Kidney (tissue), 14 donors: Measurements from ENCODE around the gene UGT2B17. TPM values are rescaled to one million over a fixed set of nuclear protein-coding genes. Genes with fewer than 3 reads are reported as not detected.
"Not testable (repeated sequence)": the region's sequence is repeated elsewhere in the genome, so short reads cannot be mapped to it uniquely, and the experiment has no call there.

Experiments
- DNase-seq, 5 donors: peaks; one replicate each; pipeline ENCODE4 v3.0.0-alpha.2; 2013 to 2020
- FAIRE-seq: peaks from 2 replicates; lab custom pipeline; 2012; peaks lifted over from hg19 to GRCh38; lab: Jason Lieb, UNC
- H3K27ac ChIP-seq, 2 donors: one replicate each; pipeline ENCODE4 v1.7.0; 2013; ENCODE audit warnings: low read depth in 2 of 2, low read length in 2 of 2, inconsistent platforms in 1 of 2
- H3K27me3 ChIP-seq: one replicate; pipeline ENCODE4 v1.7.1; 2013; ENCODE audit warnings: low read length, inconsistent platforms; ENCODE audit not compliant: control insufficient read depth, insufficient read depth
- H3K36me3 ChIP-seq, 3 donors: one replicate each; pipeline versions ENCODE4 v1.7.0 to v1.7.1; 2013; ENCODE audit warnings: low read length in 3 of 3, control low read depth in 1 of 3, inconsistent platforms in 1 of 3; ENCODE audit not compliant: insufficient read depth in 3 of 3, control insufficient read depth in 2 of 3
- H3K4me1 ChIP-seq, 3 donors: one replicate each; pipeline versions ENCODE4 v1.7.0 to v1.7.1; 2013; ENCODE audit warnings: low read length in 3 of 3, inconsistent platforms in 1 of 3, low read depth in 1 of 3; ENCODE audit not compliant: control insufficient read depth in 2 of 3, insufficient read depth in 2 of 3
- H3K4me3 ChIP-seq, 3 donors: one replicate each; pipeline versions ENCODE4 v1.7.0 to v1.8.1; 2013; ENCODE audit warnings: low read length in 3 of 3, control low read depth in 1 of 3, inconsistent platforms in 1 of 3
- H3K9ac ChIP-seq, 3 donors: one replicate each; pipeline versions ENCODE4 v1.7.0 to v1.7.1; 2013; ENCODE audit warnings: low read length in 3 of 3, control low read depth in 1 of 3, inconsistent platforms in 1 of 3
- H3K9me3 ChIP-seq, 3 donors: one replicate each; pipeline versions ENCODE4 v1.7.0 to v1.7.1; 2013; ENCODE audit warnings: low read length in 3 of 3, control low read depth in 1 of 3, inconsistent platforms in 1 of 3; ENCODE audit not compliant: control insufficient read depth in 2 of 3, insufficient read depth in 1 of 3
- CTCF ChIP-seq: IDR thresholded peaks from 3 replicates; pipeline ENCODE4 v1.5.1; 2012; ENCODE audit warnings: mild to moderate bottlenecking, moderate library complexity, borderline replicate concordance; ENCODE audit not compliant: insufficient read depth; ENCODE audit errors: extremely low read depth
- intact Hi-C: fragments of 100-400 bp; cut with DNase I; formaldehyde crosslinking; loops from one replicate; pipeline ENCODE4 v1.11.1; 2022
- polyA plus RNA-seq: library from polyadenylated mRNA; stranded (reverse); fragments of 350-450 nt; fragmentation: Illumina TruSeq; extraction: RNeasy Lipid Tissue Mini Kit (QIAGEN cat#74804); gene quantifications from one replicate; pipeline ENCODE4 v1.2.3, GENCODE V29; 2014; ENCODE audit warnings: low read depth, low replicate concordance; ENCODE audit not compliant: insufficient read depth
- total RNA-seq: library from RNA; stranded (reverse); fragmentation: NEBNext Ultra II Directional; extraction: Animal tissue kit (Norgen Biotek cat#: 25700); gene quantifications from one replicate; pipeline ENCODE4 v1.2.1, GENCODE V29; 2021
- donor health status: control.
- donor health status: control.
- donor health status: control.
- donor health status: control.
- donor health status: control.
- donor health status: DM: yes; HTN: yes; CAD: no.
- donor health status: Normal renal cell carcinoma (clear cell type).

The UGT2B17 gene
- total and polyA plus RNA-seq, 2 donors from 2014 or later: 0.38 TPM; not detected in 1

GRCh38 chr4:68518889-68519288 lies 57.2 kb downstream of the UGT2B17 start:
- intact Hi-C loops: no loop called here
- no peaks in the 10 kb centered on the region for H3K4me1 ChIP-seq
- DNase-seq: no peak
- H3K4me3 ChIP-seq: no peak overlapping the region
- no peak overlapping the region for H3K9ac ChIP-seq
- no peaks in the 10 kb centered on the region for H3K36me3 ChIP-seq
- H3K9me3 ChIP-seq: no peaks in the 10 kb centered on the region
- no peak for FAIRE-seq
- peak; percentile 2 for TF ChIP-seq CTCF
- H3K27ac ChIP-seq: no peak overlapping the region
- no peaks in the 10 kb centered on the region for H3K27me3 ChIP-seq

- DNase-seq, H3K27me3 ChIP-seq, H3K36me3 ChIP-seq, intact Hi-C loops, H3K9ac ChIP-seq, H3K9me3 ChIP-seq, FAIRE-seq, H3K4me1 ChIP-seq, H3K27ac ChIP-seq, H3K4me3 ChIP-seq: not testable (repeated sequence)
Observed at GRCh38 chr4:68505452-68505851, 70.7 kb downstream of the UGT2B17 start.

- H3K27ac ChIP-seq, H3K4me1 ChIP-seq, H3K9me3 ChIP-seq, H3K27me3 ChIP-seq, intact Hi-C loops, H3K4me3 ChIP-seq, DNase-seq, FAIRE-seq, H3K36me3 ChIP-seq, H3K9ac ChIP-seq: not testable (repeated sequence)
Observed at GRCh38 chr4:68504836-68505235, 71.3 kb downstream of the UGT2B17 start.

- H3K9me3 ChIP-seq, H3K9ac ChIP-seq, H3K27ac ChIP-seq, intact Hi-C loops, H3K4me3 ChIP-seq, H3K36me3 ChIP-seq, DNase-seq, H3K27me3 ChIP-seq, H3K4me1 ChIP-seq, FAIRE-seq: not testable (repeated sequence)
Observed at GRCh38 chr4:68503462-68503861, 72.7 kb downstream of the UGT2B17 start.

GRCh38 chr4:68499021-68499420 lies 77.1 kb downstream of the UGT2B17 start:
- FAIRE-seq (no peak), DNase-seq (no peak)
- Histone ChIP-seq H3K4me1 (no peaks in the 10 kb centered on the region), H3K27me3 (no peaks in the 10 kb centered on the region), H3K36me3 (no peaks in the 10 kb centered on the region), H3K27ac (no peak overlapping the region), H3K4me3 (no peak overlapping the region), H3K9me3 (no peaks in the 10 kb centered on the region), H3K9ac (no peak overlapping the region)
- intact Hi-C loops: no loop called here
- TF ChIP-seq CTCF: no peak
